ENCODE measurements around the gene ADGRG1.

DNA sequence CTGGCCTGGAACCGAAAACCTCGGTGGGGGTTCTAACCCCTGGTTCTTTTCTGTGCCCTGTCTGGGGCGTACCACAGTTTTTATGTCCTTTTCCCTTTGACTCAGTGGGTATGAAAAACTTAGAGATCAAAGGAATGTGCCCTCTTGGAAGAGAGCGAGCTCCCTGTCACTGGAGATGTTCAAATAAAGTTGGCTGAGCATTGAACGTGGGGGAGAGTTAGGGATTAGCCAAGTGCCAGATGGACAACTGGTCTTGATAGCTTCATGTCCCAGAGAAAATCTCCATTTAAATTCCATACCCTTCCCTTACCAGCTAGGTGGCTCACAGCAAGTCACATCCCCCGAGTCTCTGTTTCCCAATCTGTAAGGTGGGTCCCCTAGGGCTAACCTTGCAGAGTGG is 9.5 kb downstream of the ADGRG1 start:
- TF ChIP-seq CTCF (IDR thresholded peaks at IDR 0.05) (no peak), EZH2 (IDR thresholded peaks at IDR 0.05; ENCODE audit: borderline replicate concordance, insufficient read depth, low read depth, low read length, poor library complexity, severe bottlenecking) (no peak)

All from B cell (primary cell).